ENCODE results near the gene SKAP2. TPM values are rescaled to one million over a fixed set of nuclear protein-coding genes. Genes with fewer than 3 reads are reported as not detected.

The SKAP2 gene
- total and polyA plus RNA-seq, 2 donors (not counting 3 experiments of a cell fraction or from before 2014, with no cell fraction given), result 4.0 to 27.6 TPM

DNA sequence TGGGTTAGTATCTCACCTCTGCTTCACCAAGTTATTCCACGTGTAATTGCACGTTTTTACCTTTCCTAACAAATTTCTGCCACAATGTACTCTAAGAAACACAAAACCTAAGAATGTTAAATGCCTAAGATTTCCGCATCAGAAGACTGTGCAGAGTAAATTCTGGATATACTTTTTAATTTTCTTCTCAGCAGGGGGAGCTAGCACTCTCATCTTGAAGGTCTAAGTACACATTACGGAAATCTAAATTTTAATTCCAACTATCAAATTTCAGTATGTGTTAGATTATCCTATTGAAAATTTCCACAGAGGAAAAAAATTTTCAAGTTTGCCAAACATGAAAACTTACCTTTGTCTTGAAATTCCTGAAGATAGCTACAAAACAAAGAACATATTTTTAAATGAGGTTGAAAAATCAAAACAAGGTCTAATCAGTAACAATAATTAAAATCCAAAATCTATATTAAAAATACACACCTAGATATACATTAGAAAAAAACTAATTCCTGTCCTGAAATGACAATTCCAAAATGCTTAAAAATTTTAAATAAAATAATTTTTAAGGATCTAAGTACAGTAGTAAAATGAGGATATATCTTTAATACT, 10.5 kb downstream of the SKAP2 start:
- no peak overlapping the region for H3K4me2 ChIP-seq (ENCODE audit: insufficient read depth, low read length)
- peaks cover 34% of the 10 kb centered on the region for H3K4me1 ChIP-seq (ENCODE audit: control insufficient read depth, extremely low read depth, insufficient read depth, low read length)
- no peaks in the 10 kb centered on the region for H3K36me3 ChIP-seq (ENCODE audit: control insufficient read depth in 2 of 2, extremely low read depth in 1 of 2, insufficient read depth in 2 of 2, low read length in 2 of 2)
- H3K4me3 ChIP-seq (replicated peaks in 1 of 3; ENCODE audit: insufficient read depth in 1 of 3, low read depth in 1 of 3, low read length in 3 of 3), result no peak overlapping the region
- H3K9ac ChIP-seq (replicated peaks; ENCODE audit: extremely low read depth, insufficient read depth, low read length), result no peak overlapping the region
- no peaks in the 10 kb centered on the region for H4K20me1 ChIP-seq (replicated peaks; ENCODE audit: control insufficient read depth, extremely low read depth, insufficient read depth, low read length)
- H2AFZ ChIP-seq (ENCODE audit: low read depth, low read length), result no peak overlapping the region
- dilution Hi-C loops (cut with MboI; ENCODE audit: extremely low pct_ligation_motif_present, low sequenced_read_pairs), result loop anchor here (10.0 kb wide), 2 partner anchors 311 to 479 kb away; partner anchors contain the start of gene HOXA9
- no peak overlapping the region for H3K27ac ChIP-seq (ENCODE audit: insufficient read depth, low read depth, low read length)
- no TSS peak for BruUV-seq (replicated peaks)
- ChIA-PET POLR2A (interaction anchor here (1.2 kb wide), 1 partner anchor 245 kb away, joined by 3 read pairs; no protein-coding TSS in a partner anchor), CTCF (interaction anchor here (0.6 to 7.8 kb wide), 21 partner anchors 11 to 484 kb away, joined by 3 to 124 read pairs (median 4); partner anchors contain the start of genes HOXA1, HOXA4, HOXA5 and SKAP2)
- TF ChIP-seq, protein P1, sequence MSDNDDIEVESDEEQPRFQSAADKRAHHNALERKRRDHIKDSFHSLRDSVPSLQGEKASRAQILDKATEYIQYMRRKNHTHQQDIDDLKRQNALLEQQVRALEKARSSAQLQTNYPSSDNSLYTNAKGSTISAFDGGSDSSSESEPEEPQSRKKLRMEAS (IDR thresholded peaks at IDR 0.05; ENCODE audit: insufficient read depth, insufficient read length), result no peak
- TF ChIP-seq FOS (IDR thresholded peaks at IDR 0.05; ENCODE audit: borderline replicate concordance, insufficient read depth, low read length) (no peak), CTCF (IDR thresholded peaks at IDR 0.05; ENCODE audit: extremely low read depth in 1 of 2, insufficient read depth in 1 of 2, low read depth in 1 of 2, low read length in 2 of 2) (peak; percentile 24 to 26), JUN (IDR thresholded peaks at IDR 0.05; ENCODE audit: borderline replicate concordance, insufficient read depth, insufficient read length, low read depth) (no peak)
- intact Hi-C loops (cut with micrococcal nuclease), result loop anchor here (1.0 to 10.0 kb wide), 2 partner anchors 168 to 959 kb away; no protein-coding TSS in a partner anchor
- DNase-seq (ENCODE audit: low read depth, low spot score) (peak; percentile 69), FAIRE-seq (peak; percentile 12)
- no peaks in the 10 kb centered on the region for H3K9me1 ChIP-seq (replicated peaks; ENCODE audit: control insufficient read depth, extremely low read depth, insufficient read depth, low read length)
- H3K27me3 ChIP-seq (ENCODE audit: control insufficient read depth in 2 of 2, insufficient read depth in 2 of 2, low read length in 2 of 2), result no peaks in the 10 kb centered on the region
- peaks cover 26% of the 10 kb centered on the region for H3K79me2 ChIP-seq (ENCODE audit: control insufficient read depth, insufficient read depth, low read length)
- no peaks in the 10 kb centered on the region for H3K9me3 ChIP-seq (replicated peaks; ENCODE audit: control insufficient read depth, insufficient read depth, low read length)
